Heart left ventricle (tissue), 16 donors: ENCODE results near the gene GPR107. TPM values are rescaled to one million over a fixed set of nuclear protein-coding genes. Genes with fewer than 3 reads are reported as not detected.

Experiments
- ATAC-seq, 4 donors: fragments of 200-7000 bp; cut with Tn5 transposase; one replicate each; pipeline ENCODE4 v1.9.1; 2020 to 2022; ENCODE audit warnings: moderate library complexity in 4 of 4, mild to moderate bottlenecking in 3 of 4, moderate number of reproducible peaks in 1 of 4
- DNase-seq, 5 donors: peaks; one replicate each; pipeline ENCODE4 v3.0.0-alpha.2; 2020
- H3K27ac ChIP-seq, 12 donors: fragments of 200-600 bp; sonication (generic) in 4 of 12; one replicate each; pipeline versions ENCODE4 v1.5.0 to v1.8.0; 2016 to 2022; ENCODE audit warnings: mild to moderate bottlenecking in 2 of 12
- H3K27me3 ChIP-seq, 9 donors: fragments of 200-600 bp; sonication (generic) in 2 of 9; one replicate each; pipeline versions ENCODE4 v1.5.1 to v1.8.0; 2016 to 2022; ENCODE audit warnings: mild to moderate bottlenecking in 3 of 9
- H3K36me3 ChIP-seq, 9 donors: fragments of 200-600 bp; sonication (generic) in 2 of 9; one replicate each; pipeline versions ENCODE4 v1.5.0 to v1.8.0; 2018 to 2022; ENCODE audit warnings: mild to moderate bottlenecking in 2 of 9
- H3K4me1 ChIP-seq, 12 donors: fragments of 200-600 bp; sonication (generic) in 4 of 12; one replicate each; pipeline versions ENCODE4 v1.5.0 to v1.8.0; 2016 to 2022; ENCODE audit warnings: mild to moderate bottlenecking in 3 of 12
- H3K4me3 ChIP-seq, 12 donors: fragments of 200-600 bp; sonication (generic) in 4 of 12; one replicate each; pipeline versions ENCODE4 v1.5.0 to v1.8.0; 2017 to 2022; ENCODE audit warnings: mild to moderate bottlenecking in 9 of 12, moderate library complexity in 4 of 12
- H3K9me3 ChIP-seq, 12 donors: fragments of 200-600 bp; sonication (generic) in 4 of 12; one replicate each; pipeline versions ENCODE4 v1.5.0 to v1.8.0; 2016 to 2022; ENCODE audit warnings: mild to moderate bottlenecking in 1 of 12
- POLR2A ChIP-seq, 2 donors: fragments of 450-650 bp; IDR thresholded peaks; one replicate each; pipeline ENCODE4 v1.6.1; 2017; ENCODE audit warnings: antibody characterized with exemption in 2 of 2, mild to moderate bottlenecking in 2 of 2, moderate library complexity in 2 of 2
- WGBS, 4 donors: extraction: QIAGEN DNeasy Blood & Tissue Kit in 2 of 4; methylation state at CpG; one replicate each; pipeline versions ENCODE4 v1.1.5 to v1.1.7; 2013 to 2018; 5-methylcytosine and 5-hydroxymethylcytosine counted together
- intact Hi-C, 10 donors: fragments of 100-400 bp; cut with DNase I; formaldehyde crosslinking; loops; one replicate each; pipeline versions ENCODE4 v1.11.1 to v1.14.2; 2022
- polyA plus RNA-seq, 2 donors: library from polyadenylated mRNA; stranded (reverse); fragments of 200-250 nt; gene quantifications; one replicate each; pipeline ENCODE4 v1.2.3, GENCODE V29; 2013
- total RNA-seq, 9 donors: library from RNA; depleted of rRNA in 2 of 9; stranded (reverse); fragments of >200 nt in 2 of 9; fragmentation: NEBNext Ultra II Directional in 3 of 9; extraction: Animal tissue kit (Norgen Biotek cat#: 25700) in 3 of 9; gene quantifications; one replicate each; pipeline versions ENCODE4 v1.1.0 to v1.2.4, GENCODE V29; 2016 to 2023
- TF ChIP-seq, protein P1 (sequence below), 12 donors: fragments of 200-600 bp; sonication (generic) in 4 of 12; IDR thresholded peaks; one replicate each; pipeline versions ENCODE4 v1.5.0 to v1.8.0; 2018 to 2022; ENCODE audit warnings: antibody characterized with exemption in 12 of 12, mild to moderate bottlenecking in 5 of 12
- donor health status: ischemic (EF 13 %, LVEDD 7.1; RV severe dilation, severe dysfunction).
- donor health status: healthy with polysubstance abuse.
- donor health status: DM: no; HTN: yes; CAD: no.
- donor health status: DM: no; HTN: no; CAD: no.
- donor health status: ischemic (EF 25% LVEDD 6.9; RV normal size, moderate dysfunction).
- donor health status: ischemic (EF 25% LVEDD 5.7; RV mildly dilated, moderate dysfunction).
- donor health status: healthy.
- donor health status: DM: yes; HTN: yes; CAD: no.
- donor health status: ischemic (EF 35%, LVEDD 5.7; RV mildly dilated, moderate dysfunction).
- donor health status: nonischemic (EF 11% LVEDD 7.7; RV severe dilation, severe dysfunction).
- donor health status: DM: yes; HTN: yes; CAD: no.
- donor health status: PGD.
- donor health status: ischemic (EF 29% LVEDD 5.4; RV normal size, mild dysfunction).
- donor health status: nonischemic (EF 23%, LVEDD 6.1; RV moderate dilation, normal function).

Gene GPR107
- total and polyA plus RNA-seq, 11 donors = 7.0 to 33.2 (median 21.3) TPM

DNA sequence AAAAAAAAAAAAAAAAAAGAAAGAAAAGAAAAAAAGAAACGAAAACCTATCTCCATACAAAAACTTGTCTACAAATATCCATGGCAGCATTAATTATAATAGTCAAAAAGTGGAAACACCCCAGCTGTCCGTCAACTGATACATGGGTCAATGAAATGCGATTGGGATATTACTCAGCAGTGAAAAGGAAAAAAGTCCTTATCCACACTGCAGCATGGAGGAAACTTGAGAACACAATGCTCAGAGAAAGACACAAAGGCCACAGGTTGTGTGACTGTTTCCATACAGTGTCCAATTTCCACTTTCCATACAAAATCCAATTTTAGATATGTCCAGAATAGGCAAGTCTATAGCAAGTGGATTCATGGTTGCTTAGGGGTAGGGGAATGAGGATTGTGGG lies 94.2 kb downstream of the GPR107 start:
- peaks cover 0 to 10% (median 0%) of the 10 kb centered on the region in 9 donors for H3K27me3 ChIP-seq
- no peak for TF ChIP-seq POLR2A (IDR thresholded peaks at IDR 0.05)
- TF ChIP-seq, protein P1, sequence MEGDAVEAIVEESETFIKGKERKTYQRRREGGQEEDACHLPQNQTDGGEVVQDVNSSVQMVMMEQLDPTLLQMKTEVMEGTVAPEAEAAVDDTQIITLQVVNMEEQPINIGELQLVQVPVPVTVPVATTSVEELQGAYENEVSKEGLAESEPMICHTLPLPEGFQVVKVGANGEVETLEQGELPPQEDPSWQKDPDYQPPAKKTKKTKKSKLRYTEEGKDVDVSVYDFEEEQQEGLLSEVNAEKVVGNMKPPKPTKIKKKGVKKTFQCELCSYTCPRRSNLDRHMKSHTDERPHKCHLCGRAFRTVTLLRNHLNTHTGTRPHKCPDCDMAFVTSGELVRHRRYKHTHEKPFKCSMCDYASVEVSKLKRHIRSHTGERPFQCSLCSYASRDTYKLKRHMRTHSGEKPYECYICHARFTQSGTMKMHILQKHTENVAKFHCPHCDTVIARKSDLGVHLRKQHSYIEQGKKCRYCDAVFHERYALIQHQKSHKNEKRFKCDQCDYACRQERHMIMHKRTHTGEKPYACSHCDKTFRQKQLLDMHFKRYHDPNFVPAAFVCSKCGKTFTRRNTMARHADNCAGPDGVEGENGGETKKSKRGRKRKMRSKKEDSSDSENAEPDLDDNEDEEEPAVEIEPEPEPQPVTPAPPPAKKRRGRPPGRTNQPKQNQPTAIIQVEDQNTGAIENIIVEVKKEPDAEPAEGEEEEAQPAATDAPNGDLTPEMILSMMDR (IDR thresholded peaks at IDR 0.05) = no peak
- no peak overlapping the region for H3K27ac ChIP-seq
- H3K4me3 ChIP-seq = no peak overlapping the region
- peaks cover 0 to 20% (median 8%) of the 10 kb centered on the region in 12 donors for H3K4me1 ChIP-seq
- ATAC-seq (no peak), DNase-seq (no peak)
- whole genome bisulfite sequencing, 4 donors = 92 to 97% (median 96%) methylated on average over 3 of the region's 3 CpGs
- H3K36me3 ChIP-seq = no peaks in the 10 kb centered on the region
- H3K9me3 ChIP-seq = no peaks in the 10 kb centered on the region
- intact Hi-C loops = no loop called here

DNA sequence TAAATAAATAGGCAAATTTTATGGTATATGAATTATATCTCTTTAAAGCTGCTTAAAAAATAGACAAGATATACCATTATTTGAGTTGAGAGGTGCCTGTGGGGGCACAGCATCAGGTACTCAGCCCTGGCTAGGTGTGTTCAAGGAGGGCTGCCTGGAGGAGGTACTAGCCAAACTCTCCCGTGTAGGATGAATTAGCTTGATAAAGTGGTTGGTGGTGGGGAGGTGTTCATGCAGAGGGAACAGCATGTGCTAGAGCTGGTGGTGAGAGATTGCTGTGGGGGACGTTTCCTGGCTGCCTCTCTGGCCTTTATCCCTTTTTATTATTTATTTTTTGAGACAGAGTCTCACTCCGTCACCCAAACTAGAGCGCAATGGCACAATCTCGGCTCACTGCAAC lies 95.3 kb downstream of the GPR107 start:
- Histone ChIP-seq H3K36me3 (no peaks in the 10 kb centered on the region), H3K27ac (no peak overlapping the region), H3K4me3 (no peak overlapping the region), H3K4me1 (peaks cover 0 to 15% (median 6%) of the 10 kb centered on the region in 12 donors), H3K27me3 (peaks cover 0 to 10% (median 0%) of the 10 kb centered on the region in 9 donors), H3K9me3 (no peaks in the 10 kb centered on the region)
- no peak for TF ChIP-seq POLR2A (IDR thresholded peaks at IDR 0.05)
- TF ChIP-seq, protein P1 (IDR thresholded peaks at IDR 0.05) = no peak
- WGBS, 4 donors = 66 to 88% (median 82%) methylated on average over 5 of the region's 5 CpGs
- intact Hi-C loops = no loop called here
- DNase-seq (no peak), ATAC-seq (no peak)

DNA sequence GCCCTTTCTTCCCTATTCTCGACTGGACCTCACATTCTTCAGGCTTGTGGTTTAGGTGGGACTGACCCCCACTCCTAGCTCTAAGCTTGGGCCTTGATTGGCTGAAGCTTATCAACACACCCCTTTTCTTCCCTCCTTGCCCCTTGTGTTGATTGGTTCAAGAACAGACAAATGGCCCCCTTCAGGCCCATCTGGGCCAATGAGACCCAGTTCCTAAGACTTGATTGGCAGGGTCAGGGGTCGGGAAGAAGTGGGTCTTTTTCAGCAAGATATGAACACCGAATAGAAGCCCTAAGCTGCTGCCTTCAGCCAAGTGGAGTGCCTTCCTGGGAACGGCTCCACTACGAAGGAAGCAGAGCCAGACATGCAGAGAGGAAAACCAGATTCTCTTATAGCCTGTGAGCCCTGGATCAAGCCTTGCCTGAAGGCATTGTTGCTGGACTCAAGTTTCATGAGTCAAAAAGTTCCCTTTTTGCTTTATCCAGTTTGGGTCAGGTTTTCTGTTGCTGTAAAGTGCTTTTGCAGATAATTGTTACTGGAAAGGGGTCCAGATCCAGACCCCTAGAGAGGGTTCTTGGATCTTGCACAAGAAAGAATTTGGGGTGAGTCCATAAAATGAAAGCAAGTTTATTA lies 96.1 kb downstream of the GPR107 start:
- no peak overlapping the region for H3K27ac ChIP-seq
- peaks cover 0 to 7% (median under 1%) of the 10 kb centered on the region in 12 donors for H3K4me1 ChIP-seq
- peaks cover 0 to 10% (median 0%) of the 10 kb centered on the region in 9 donors for H3K27me3 ChIP-seq
- TF ChIP-seq, protein P1 (IDR thresholded peaks at IDR 0.05) = no peak
- TF ChIP-seq POLR2A (IDR thresholded peaks at IDR 0.05) = no peak
- H3K4me3 ChIP-seq = no peak overlapping the region
- no peaks in the 10 kb centered on the region for H3K36me3 ChIP-seq
- DNase-seq (peak in 1 of 5 donors; percentile 7), ATAC-seq (no peak)
- no peaks in the 10 kb centered on the region for H3K9me3 ChIP-seq
- intact Hi-C loops = loop anchor here in 1 of 10 donors (10.0 kb wide), 1 partner anchor 1085 kb away; no protein-coding TSS in a partner anchor
- WGBS, 4 donors = 80 to 89% (median 84%) methylated on average over 5 of the region's 5 CpGs

DNA sequence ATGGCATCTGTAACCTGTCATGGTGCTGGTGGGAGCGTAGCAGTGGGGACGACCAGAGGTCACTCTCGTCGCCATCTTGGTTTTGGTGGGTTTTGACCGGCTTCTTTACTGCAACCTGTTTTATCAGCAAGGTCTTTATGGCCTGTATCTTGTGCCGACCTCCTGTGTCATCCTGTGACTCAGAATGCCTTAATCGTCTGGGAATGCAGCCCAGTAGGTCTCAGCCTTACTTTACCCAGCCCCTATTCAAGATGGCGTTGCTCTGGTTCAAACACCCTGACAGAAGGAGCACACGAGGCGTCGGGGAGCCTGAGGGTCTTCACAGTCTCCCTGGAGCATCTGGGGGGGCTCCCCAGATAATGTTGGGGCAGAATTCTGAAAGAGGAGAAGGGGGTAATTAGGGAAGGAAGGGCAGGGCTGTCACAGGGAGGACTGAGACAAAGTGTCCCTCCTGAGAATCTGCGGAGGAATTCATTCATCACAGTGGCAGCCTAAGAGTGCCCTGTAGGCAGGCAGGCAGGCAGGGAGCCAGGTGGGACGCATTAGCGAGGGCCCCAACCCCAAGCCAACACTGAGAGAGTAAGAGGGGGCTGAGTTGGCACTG lies 97.2 kb downstream of the GPR107 start:
- DNase-seq (peak in 1 of 5 donors; percentile 14), ATAC-seq (no peak)
- Histone ChIP-seq H3K4me1 (no peaks in the 10 kb centered on the region), H3K27me3 (peaks cover 0 to 10% (median 0%) of the 10 kb centered on the region in 9 donors), H3K36me3 (no peaks in the 10 kb centered on the region), H3K27ac (no peak overlapping the region), H3K9me3 (no peaks in the 10 kb centered on the region), H3K4me3 (no peak overlapping the region)
- TF ChIP-seq, protein P1 (IDR thresholded peaks at IDR 0.05) = no peak
- TF ChIP-seq POLR2A (IDR thresholded peaks at IDR 0.05) = no peak
- intact Hi-C loops = loop anchor here in 1 of 10 donors (10.0 kb wide), 1 partner anchor 1086 kb away; no protein-coding TSS in a partner anchor
- WGBS, 4 donors = 76 to 82% (median 80%) methylated on average over 14 of the region's 14 CpGs
